Mesenchymal stem cell (in vitro differentiated cells and primary cell): ENCODE measurements around the gene MOB3B.

ENCODE experiments used
- DNase-seq: peaks from one replicate; pipeline ENCODE4 v3.0.0-alpha.2; 2013
- H2AFZ ChIP-seq: one replicate; pipeline ENCODE4 v1.6.1; 2013; ENCODE audit warnings: low read depth, mild to moderate bottlenecking, control low read depth, inconsistent platforms, low read length, moderate library complexity
- H2AK5ac ChIP-seq: 2 replicates; pipeline ENCODE4 v1.6.1; 2013; ENCODE audit warnings: low read length, moderate library complexity, mild to moderate bottlenecking, inconsistent platforms; ENCODE audit not compliant: severe bottlenecking
- H2BK120ac ChIP-seq: one replicate; pipeline ENCODE4 v1.6.1; 2013; ENCODE audit warnings: low read depth, mild to moderate bottlenecking, inconsistent platforms, low read length, moderate library complexity
- H2BK12ac ChIP-seq, 2 experiments: one replicate each; pipeline ENCODE4 v1.6.1; 2013; ENCODE audit warnings: inconsistent platforms in 2 of 2, low read length in 2 of 2, mild to moderate bottlenecking in 2 of 2, moderate library complexity in 2 of 2, control low read depth in 1 of 2
- H2BK15ac ChIP-seq: one replicate; pipeline ENCODE4 v1.6.1; 2013; ENCODE audit warnings: mild to moderate bottlenecking, low read depth, inconsistent platforms; ENCODE audit not compliant: poor library complexity, severe bottlenecking
- H2BK5ac ChIP-seq: 2 replicates; pipeline ENCODE4 v1.6.1; 2013; ENCODE audit warnings: low read depth, mild to moderate bottlenecking, low read length, control low read depth, inconsistent platforms; ENCODE audit not compliant: poor library complexity, severe bottlenecking
- H3K14ac ChIP-seq, 2 experiments: one replicate each; pipeline ENCODE4 v1.6.1; 2013; ENCODE audit warnings: inconsistent platforms in 2 of 2, low read length in 2 of 2, control low read depth in 1 of 2, mild to moderate bottlenecking in 1 of 2, moderate library complexity in 1 of 2
- H3K18ac ChIP-seq, 2 experiments: one replicate each; pipeline ENCODE4 v1.6.1; 2013; ENCODE audit warnings: inconsistent platforms in 2 of 2, low read length in 2 of 2, control low read depth in 1 of 2, low read depth in 1 of 2, mild to moderate bottlenecking in 1 of 2
- H3K23ac ChIP-seq, 2 experiments: one replicate each; pipeline ENCODE4 v1.6.1; 2013; ENCODE audit warnings: inconsistent platforms in 2 of 2, low read length in 2 of 2, mild to moderate bottlenecking in 2 of 2, moderate library complexity in 2 of 2, control low read depth in 1 of 2
- H3K27ac ChIP-seq: 2 replicates; pipeline ENCODE4 v1.5.1; 2013; ENCODE audit warnings: mild to moderate bottlenecking, moderate library complexity, low read length, control low read depth, inconsistent platforms; ENCODE audit not compliant: poor library complexity, severe bottlenecking
- H3K27me3 ChIP-seq, 2 experiments: 2 replicates each; pipeline versions ENCODE4 v1.6.1 to v1.7.0; 2013; ENCODE audit warnings: low read length in 2 of 2, mild to moderate bottlenecking in 2 of 2, moderate library complexity in 2 of 2, control low read depth in 1 of 2, inconsistent platforms in 1 of 2; ENCODE audit not compliant: control insufficient read depth in 1 of 2, insufficient read depth in 1 of 2
- H3K36me3 ChIP-seq, 2 experiments: 2 replicates each; pipeline versions ENCODE4 v1.6.1 to v1.7.0; 2013; ENCODE audit warnings: low read length in 2 of 2, control low read depth in 1 of 2, inconsistent platforms in 1 of 2, low read depth in 1 of 2, mild to moderate bottlenecking in 1 of 2; ENCODE audit not compliant: insufficient read depth in 2 of 2, control insufficient read depth in 1 of 2
- H3K4ac ChIP-seq, 2 experiments: one replicate each; pipeline ENCODE4 v1.6.1; 2013; ENCODE audit warnings: inconsistent platforms in 2 of 2, low read length in 2 of 2, mild to moderate bottlenecking in 2 of 2, moderate library complexity in 2 of 2, control low read depth in 1 of 2, low read depth in 1 of 2
- H3K4me1 ChIP-seq: 2 replicates; pipeline ENCODE4 v1.6.1; 2013; ENCODE audit warnings: low read depth, low read length, control low read depth; ENCODE audit not compliant: control insufficient read depth, insufficient read depth
- H3K4me2 ChIP-seq: 2 replicates; pipeline ENCODE4 v1.6.1; 2013; ENCODE audit warnings: low read length, mild to moderate bottlenecking, inconsistent platforms; ENCODE audit not compliant: poor library complexity, severe bottlenecking
- H3K4me3 ChIP-seq, 2 experiments: 2 replicates each; pipeline versions ENCODE4 v1.5.1 to v1.7.0; 2013; ENCODE audit warnings: low read length in 2 of 2, mild to moderate bottlenecking in 2 of 2, control low read depth in 1 of 2, low read depth in 1 of 2; ENCODE audit not compliant: insufficient read depth in 1 of 2
- H3K79me1 ChIP-seq: replicated peaks from 2 replicates; pipeline ENCODE4 v1.6.1; 2013; ENCODE audit warnings: mild to moderate bottlenecking, control low read depth, low read length, inconsistent platforms; ENCODE audit not compliant: poor library complexity, severe bottlenecking
- H3K9ac ChIP-seq: 2 replicates; pipeline ENCODE4 v1.7.0; 2013; ENCODE audit warnings: mild to moderate bottlenecking, low read length, moderate library complexity
- H3K9me3 ChIP-seq: 2 replicates; pipeline ENCODE4 v1.7.0; 2013; ENCODE audit warnings: mild to moderate bottlenecking, low read length; ENCODE audit not compliant: control insufficient read depth
- H4K8ac ChIP-seq: one replicate; pipeline ENCODE4 v1.6.1; 2013; ENCODE audit warnings: inconsistent platforms, mild to moderate bottlenecking, low read length, moderate library complexity
- H4K91ac ChIP-seq: one replicate; pipeline ENCODE4 v1.6.1; 2013; ENCODE audit warnings: mild to moderate bottlenecking, low read length, inconsistent platforms
- WGBS: methylation state at CpG from one replicate; pipeline ENCODE4 v1.1.7; 2013; ENCODE audit warnings: mixed read lengths; 5-methylcytosine and 5-hydroxymethylcytosine counted together

Gene MOB3B

GRCh38 chr9:27542508-27542907 lies 12.9 kb upstream of the MOB3B start:
- no peaks in the 10 kb centered on the region for H3K27me3 ChIP-seq
- no peak overlapping the region for H4K8ac ChIP-seq
- no peak overlapping the region for H4K91ac ChIP-seq
- H3K14ac ChIP-seq = no peak overlapping the region
- no peak overlapping the region for H3K27ac ChIP-seq
- H2AFZ ChIP-seq = no peak overlapping the region
- H2BK5ac ChIP-seq = no peak overlapping the region
- no peak overlapping the region for H2BK15ac ChIP-seq
- H3K23ac ChIP-seq = no peak overlapping the region
- no peak for DNase-seq
- H3K18ac ChIP-seq = no peak overlapping the region
- no peak overlapping the region for H3K4me3 ChIP-seq
- H3K4me1 ChIP-seq = peaks cover 2% of the 10 kb centered on the region
- H3K79me1 ChIP-seq = no peaks in the 10 kb centered on the region
- no peak overlapping the region for H3K4me2 ChIP-seq
- WGBS = no CpG with 5 or more reads among the region's 2 CpGs
- H3K9me3 ChIP-seq = no peaks in the 10 kb centered on the region
- H3K36me3 ChIP-seq = no peaks in the 10 kb centered on the region
- no peak overlapping the region for H2BK120ac ChIP-seq
- no peak overlapping the region for H3K4ac ChIP-seq
- no peak overlapping the region for H3K9ac ChIP-seq
- no peak overlapping the region for H2BK12ac ChIP-seq
- no peak overlapping the region for H2AK5ac ChIP-seq

GRCh38 chr9:27541740-27542139 lies 12.1 kb upstream of the MOB3B start:
- no peak overlapping the region for H2BK15ac ChIP-seq
- H4K91ac ChIP-seq = no peak overlapping the region
- WGBS = 100% methylated on average over 3 of the region's 4 CpGs

DNA sequence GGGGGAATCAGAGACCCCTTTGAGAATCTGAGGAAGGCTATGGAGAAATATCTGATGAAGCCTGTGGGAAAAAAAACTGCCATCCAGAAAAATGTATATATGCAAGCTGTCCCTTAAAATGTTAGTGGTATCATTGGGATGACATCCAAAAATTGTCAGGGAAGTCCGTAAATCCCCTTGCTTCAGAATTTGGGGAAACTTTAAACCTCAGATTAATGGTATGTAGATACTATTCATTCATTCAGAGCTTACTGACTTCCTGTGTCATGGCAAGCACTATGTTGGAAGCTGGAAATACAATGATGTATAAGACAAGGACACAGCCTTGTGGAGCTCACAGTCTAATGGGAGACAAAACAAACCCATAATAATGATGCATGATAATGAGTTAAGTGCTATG lies 10.9 kb upstream of the MOB3B start:
- no CpG with 5 or more reads among the region's 1 CpG for WGBS
- Histone ChIP-seq H3K23ac (no peak overlapping the region), H2BK120ac (no peak overlapping the region), H2BK15ac (no peak overlapping the region), H2AFZ (no peak overlapping the region), H3K27me3 (no peaks in the 10 kb centered on the region), H3K36me3 (peaks cover 0 to 5% of the 10 kb centered on the region in 2 experiments), H3K4me1 (peaks cover 2% of the 10 kb centered on the region), H2AK5ac (no peak overlapping the region), H3K4me3 (no peak overlapping the region), H3K4me2 (no peak overlapping the region), H4K91ac (no peak overlapping the region), H3K79me1 (no peaks in the 10 kb centered on the region), H3K18ac (no peak overlapping the region), H2BK12ac (no peak overlapping the region), H3K9me3 (no peaks in the 10 kb centered on the region), H3K27ac (no peak overlapping the region), H3K9ac (peak overlapping the region; percentile 28), H2BK5ac (no peak overlapping the region), H4K8ac (no peak overlapping the region), H3K14ac (no peak overlapping the region), H3K4ac (no peak overlapping the region)
- DNase-seq = peak; percentile 55

More at GRCh38 chr9:27541740-27542139, 12.1 kb upstream of the MOB3B start:
- Histone ChIP-seq H3K27ac (no peak overlapping the region), H3K14ac (no peak overlapping the region), H3K9ac (no peak overlapping the region), H3K36me3 (no peaks in the 10 kb centered on the region), H3K9me3 (no peaks in the 10 kb centered on the region), H3K23ac (no peak overlapping the region), H3K18ac (no peak overlapping the region), H2BK120ac (no peak overlapping the region), H2AFZ (no peak overlapping the region), H2BK5ac (no peak overlapping the region), H3K4me1 (peaks cover 2% of the 10 kb centered on the region), H3K4me2 (no peak overlapping the region), H3K4me3 (no peak overlapping the region), H2BK12ac (no peak overlapping the region), H4K8ac (no peak overlapping the region), H3K79me1 (no peaks in the 10 kb centered on the region), H3K27me3 (no peaks in the 10 kb centered on the region), H3K4ac (no peak overlapping the region), H2AK5ac (no peak overlapping the region)
- no peak for DNase-seq

- no peaks in the 10 kb centered on the region for H3K9me3 ChIP-seq
- peak overlapping the region in 1 of 2 experiments; percentile 79 for H3K14ac ChIP-seq
- peak overlapping the region in 1 of 2 experiments; percentile 77 for H3K18ac ChIP-seq
- WGBS = 52% methylated on average over 4 of the region's 5 CpGs
- peaks cover 2% of the 10 kb centered on the region for H3K4me1 ChIP-seq
- H3K23ac ChIP-seq = no peak overlapping the region
- no peak overlapping the region for H3K4me2 ChIP-seq
- no peaks in the 10 kb centered on the region for H3K27me3 ChIP-seq
- peaks cover 0 to 5% of the 10 kb centered on the region in 2 experiments for H3K36me3 ChIP-seq
- peak overlapping the region in 1 of 2 experiments; percentile 38 for H3K4me3 ChIP-seq
- H2AK5ac ChIP-seq = no peak overlapping the region
- no peak overlapping the region for H2AFZ ChIP-seq
- peak; percentile 83 for DNase-seq
- H4K91ac ChIP-seq = no peak overlapping the region
- peak overlapping the region; percentile 21 to 98 for H2BK12ac ChIP-seq
- peak overlapping the region; percentile 4 for H3K27ac ChIP-seq
- peak overlapping the region; percentile 28 for H3K9ac ChIP-seq
- no peak overlapping the region for H4K8ac ChIP-seq
- H2BK120ac ChIP-seq = no peak overlapping the region
- no peak overlapping the region for H2BK5ac ChIP-seq
- H2BK15ac ChIP-seq = no peak overlapping the region
- peak overlapping the region in 1 of 2 experiments; percentile 89 for H3K4ac ChIP-seq
- H3K79me1 ChIP-seq = no peaks in the 10 kb centered on the region
Measured at GRCh38 chr9:27539479-27540441, 10.1 kb upstream of the MOB3B start.
